MCF 10A (cell line): ENCODE data around the gene MTARC2. TPM values are rescaled to one million over a fixed set of nuclear protein-coding genes. Genes with fewer than 3 reads are reported as not detected.

ENCODE experiments used
- BruUV-seq: library from RNA; stranded (reverse); fragments of 400-500 nt; replicated peaks from 2 replicates; lab custom pipeline; 2021; lab: Mats Ljungman, UMichigan
- CTCF ChIA-PET: fragments of 300-600 bp; sonication (Branson Sonifier 250); formaldehyde crosslinking; extraction: SDS; loops from one replicate; lab custom pipeline; 2021; ENCODE audit warnings: antibody characterized with exemption, inconsistent platforms; lab: Yijun Ruan, JAX
- POLR2A ChIA-PET: fragments of 300-600, 350-650 bp; sonication (Branson Sonifier 250); formaldehyde crosslinking; extraction: SDS; loops from one replicate; lab custom pipeline; 2020; ENCODE audit warnings: antibody characterized with exemption, inconsistent platforms; lab: Yijun Ruan, JAX
- DNase-seq: peaks from one replicate; pipeline ENCODE4 v3.0.0-alpha.2; 2018; ENCODE audit not compliant: unreplicated experiment
- H3K27ac Mint-ChIP-seq: one replicate; pipeline ENCODE4 v1.8.0; 2022; ENCODE audit warnings: mild to moderate bottlenecking, low read depth, mixed read lengths; ENCODE audit not compliant: unreplicated experiment
- H3K27me3 Mint-ChIP-seq: one replicate; pipeline ENCODE4 v1.8.0; 2022; ENCODE audit warnings: mixed read lengths; ENCODE audit not compliant: insufficient read depth, unreplicated experiment
- H3K36me3 Mint-ChIP-seq: one replicate; pipeline ENCODE4 v1.8.0; 2022; ENCODE audit warnings: mild to moderate bottlenecking, moderate library complexity, mixed read lengths; ENCODE audit not compliant: insufficient read depth, unreplicated experiment
- H3K4me1 Mint-ChIP-seq: one replicate; pipeline ENCODE4 v1.8.0; 2022; ENCODE audit warnings: mixed read lengths; ENCODE audit not compliant: insufficient read depth, unreplicated experiment
- H3K4me3 Mint-ChIP-seq: one replicate; pipeline ENCODE4 v1.8.0; 2022; ENCODE audit warnings: mild to moderate bottlenecking, moderate library complexity, mixed read lengths; ENCODE audit not compliant: unreplicated experiment
- H3K9me3 Mint-ChIP-seq: one replicate; pipeline ENCODE4 v1.8.0; 2022; ENCODE audit warnings: mixed read lengths; ENCODE audit not compliant: unreplicated experiment
- CTCF ChIP-seq: fragments of 200-600 bp; IDR thresholded peaks from one replicate; pipeline ENCODE4 v1.8.0; 2022; ENCODE audit warnings: antibody characterized with exemption, mild to moderate bottlenecking; ENCODE audit not compliant: unreplicated experiment
- intact Hi-C: fragments of 100-400 bp; cut with micrococcal nuclease; formaldehyde crosslinking; loops from 2 replicates; pipeline ENCODE4 v1.14.1; 2022
- total RNA-seq: library from RNA; stranded (reverse); gene quantifications from 2 replicates; pipeline ENCODE4 v1.2.3, GENCODE V29; 2022

The MTARC2 gene
- total RNA-seq, 1 experiment from 2014 or later = 5.2 TPM

- H3K27me3 Mint-ChIP-seq = peaks cover 4% of the 10 kb centered on the region
- no peak overlapping the region for H3K4me3 Mint-ChIP-seq
- H3K27ac Mint-ChIP-seq = no peak overlapping the region
- H3K36me3 Mint-ChIP-seq = no peaks in the 10 kb centered on the region
- H3K9me3 Mint-ChIP-seq = no peaks in the 10 kb centered on the region
- intact Hi-C loops = no loop called here
- CTCF ChIA-PET = interaction anchor here (0.6 to 2.6 kb wide), 11 partner anchors 12 to 703 kb away, joined by 3 to 14 read pairs (median 4); no protein-coding TSS in a partner anchor
- H3K4me1 Mint-ChIP-seq = peaks cover 10% of the 10 kb centered on the region
- no TSS peak for BruUV-seq
- DNase-seq = no peak
- POLR2A ChIA-PET = interaction anchor here (0.6 kb wide), 1 partner anchor 109 kb away, joined by 4 read pairs; no protein-coding TSS in a partner anchor
- no peak for TF ChIP-seq CTCF
Measured at GRCh38 chr1:220828950-220829586, 80.9 kb downstream of the MTARC2 start.

GRCh38 chr1:220833436-220833835 lies 85.3 kb downstream of the MTARC2 start:
- no peak for TF ChIP-seq CTCF
- POLR2A ChIA-PET = no interaction called here

More at GRCh38 chr1:220833436-220833835, 85.3 kb downstream of the MTARC2 start:
- Mint-ChIP-seq H3K9me3 (no peaks in the 10 kb centered on the region), H3K4me3 (no peak overlapping the region), H3K27ac (no peak overlapping the region), H3K4me1 (no peaks in the 10 kb centered on the region), H3K36me3 (no peaks in the 10 kb centered on the region), H3K27me3 (no peaks in the 10 kb centered on the region)
- no TSS peak for BruUV-seq
- CTCF ChIA-PET = interaction anchor here (0.7 to 0.9 kb wide), 3 partner anchors 371 to 1058 kb away, joined by 3 to 6 read pairs (median 3); no protein-coding TSS in a partner anchor
- no peak for DNase-seq
- intact Hi-C loops = no loop called here

Other genes with a start within 250 kb of the MTARC2 start
- gene MARK1, start 220.2 kb upstream of the MTARC2 start, total RNA-seq = 7.5 and 12.9 TPM in 2 replicates
- 1.6 TPM in 2 replicates for gene C1orf115, start 58.0 kb upstream of the MTARC2 start, total RNA-seq
- 0.96 and 1.5 TPM in 2 replicates for gene MTARC1, start 38.6 kb downstream of the MTARC2 start, total RNA-seq
- 2.1 and 2.3 TPM in 2 replicates for gene HLX, start 131.1 kb downstream of the MTARC2 start, total RNA-seq